Neural progenitor cell (in vitro differentiated cells): ENCODE measurements around the gene SF3A1.

ENCODE experiments used
- EZH2 ChIP-seq: fragments of 200-600 bp; sonication (generic); IDR thresholded peaks from 2 replicates; pipeline ENCODE4 v1.6.1; 2017; ENCODE audit warnings: antibody characterized with exemption, mild to moderate bottlenecking, moderate library complexity
- EZH2phosphoT487 ChIP-seq: fragments of 200-600 bp; sonication (generic); IDR thresholded peaks from 2 replicates; pipeline ENCODE4 v1.6.1; 2017; ENCODE audit warnings: antibody characterized with exemption
- TF ChIP-seq, protein P1 (sequence below): fragments of 200-600 bp; sonication (generic); IDR thresholded peaks from 2 replicates; pipeline ENCODE4 v1.5.1; 2017; ENCODE audit warnings: antibody characterized with exemption, mild to moderate bottlenecking

DNA sequence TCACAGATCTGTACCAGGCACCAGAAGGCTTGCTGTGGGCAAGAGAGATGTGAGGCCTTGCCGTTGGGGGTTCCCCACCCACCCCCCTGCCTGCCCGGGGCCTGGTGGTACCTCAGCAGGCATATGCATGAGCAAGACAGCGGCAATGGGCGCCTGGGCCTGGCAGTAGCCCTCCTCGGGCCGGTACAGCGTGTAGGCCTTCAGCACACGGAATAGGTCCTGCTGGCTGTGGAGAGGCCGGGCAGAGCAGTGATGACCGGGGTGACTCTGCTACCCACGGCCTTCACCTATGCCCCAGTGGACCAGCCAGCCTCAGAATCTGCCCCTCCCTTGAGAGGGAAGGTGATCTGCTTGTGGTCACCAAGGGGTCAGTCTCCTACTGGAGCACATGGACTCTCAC, 61.9 kb downstream of the SF3A1 start:
- TF ChIP-seq, protein P1, sequence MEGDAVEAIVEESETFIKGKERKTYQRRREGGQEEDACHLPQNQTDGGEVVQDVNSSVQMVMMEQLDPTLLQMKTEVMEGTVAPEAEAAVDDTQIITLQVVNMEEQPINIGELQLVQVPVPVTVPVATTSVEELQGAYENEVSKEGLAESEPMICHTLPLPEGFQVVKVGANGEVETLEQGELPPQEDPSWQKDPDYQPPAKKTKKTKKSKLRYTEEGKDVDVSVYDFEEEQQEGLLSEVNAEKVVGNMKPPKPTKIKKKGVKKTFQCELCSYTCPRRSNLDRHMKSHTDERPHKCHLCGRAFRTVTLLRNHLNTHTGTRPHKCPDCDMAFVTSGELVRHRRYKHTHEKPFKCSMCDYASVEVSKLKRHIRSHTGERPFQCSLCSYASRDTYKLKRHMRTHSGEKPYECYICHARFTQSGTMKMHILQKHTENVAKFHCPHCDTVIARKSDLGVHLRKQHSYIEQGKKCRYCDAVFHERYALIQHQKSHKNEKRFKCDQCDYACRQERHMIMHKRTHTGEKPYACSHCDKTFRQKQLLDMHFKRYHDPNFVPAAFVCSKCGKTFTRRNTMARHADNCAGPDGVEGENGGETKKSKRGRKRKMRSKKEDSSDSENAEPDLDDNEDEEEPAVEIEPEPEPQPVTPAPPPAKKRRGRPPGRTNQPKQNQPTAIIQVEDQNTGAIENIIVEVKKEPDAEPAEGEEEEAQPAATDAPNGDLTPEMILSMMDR, result no peak
- TF ChIP-seq EZH2phosphoT487 (no peak), EZH2 (no peak)
